Measurements from ENCODE around the gene USP53. TPM values are rescaled to one million over a fixed set of nuclear protein-coding genes. Genes with fewer than 3 reads are reported as not detected.
"Not testable (repeated sequence)": the region's sequence is repeated elsewhere in the genome, so short reads cannot be mapped to it uniquely, and the experiment has no call there.

The USP53 gene
- total RNA-seq, 1 donor from 2014 or later, result 34.7 TPM

- intact Hi-C loops (cut with DNase I), result loop anchor here (10.0 kb wide), 1 partner anchor 324 kb away; the partner anchor contains the start of gene PDE5A
- peak; percentile 97 for ATAC-seq (ENCODE audit: poor library complexity)
- peak; percentile 98 for DNase-seq
Measured at GRCh38 chr4:119300101-119300978, 87.8 kb downstream of the USP53 start.

- ATAC-seq (ENCODE audit: poor library complexity), result no peak
- intact Hi-C loops (cut with DNase I), result loop anchor here (10.0 kb wide), 1 partner anchor 323 kb away; the partner anchor contains the start of gene PDE5A
Measured at GRCh38 chr4:119302073-119302832, 89.7 kb downstream of the USP53 start.

GRCh38 chr4:119303587-119304305 is 91.2 kb downstream of the USP53 start:
- DNase-seq, result no peak
- intact Hi-C loops (cut with DNase I), result loop anchor here (10.0 kb wide), 1 partner anchor 321 kb away; the partner anchor contains the start of gene PDE5A
- ATAC-seq (ENCODE audit: poor library complexity), result no peak

More at GRCh38 chr4:119302073-119302832, 89.7 kb downstream of the USP53 start:
- no peak for DNase-seq

- no peak for ATAC-seq (ENCODE audit: poor library complexity)
- intact Hi-C loops (cut with DNase I), result loop anchor here (10.0 kb wide), 1 partner anchor 320 kb away; the partner anchor contains the start of gene PDE5A
- no peak for DNase-seq
Measured at GRCh38 chr4:119304431-119304830, 91.9 kb downstream of the USP53 start.

GRCh38 chr4:119307606-119308005 is 95.1 kb downstream of the USP53 start:
- no peak for ATAC-seq (ENCODE audit: poor library complexity)
- no peak for DNase-seq
- intact Hi-C loops (cut with DNase I), result loop anchor here (10.0 kb wide), 1 partner anchor 317 kb away; the partner anchor contains the start of gene PDE5A

- DNase-seq, result no peak
- intact Hi-C loops (cut with DNase I), result loop anchor here (5.0 to 10.0 kb wide), 2 partner anchors 184 to 741 kb away; no protein-coding TSS in a partner anchor
- no peak for ATAC-seq (ENCODE audit: poor library complexity)
Measured at GRCh38 chr4:119310826-119311225, 98.3 kb downstream of the USP53 start.

- ATAC-seq (ENCODE audit: poor library complexity) (no peak), DNase-seq (no peak)
- intact Hi-C loops (cut with DNase I), result loop anchor here (5.0 to 10.0 kb wide), 2 partner anchors 182 to 739 kb away; no protein-coding TSS in a partner anchor
Measured at GRCh38 chr4:119313237-119313636, 100.7 kb downstream of the USP53 start.

- ATAC-seq (ENCODE audit: poor library complexity) (peak; percentile 88), DNase-seq (no peak)
- intact Hi-C loops (cut with DNase I), result loop anchor here (5.0 to 10.0 kb wide), 2 partner anchors 180 to 738 kb away; no protein-coding TSS in a partner anchor
Measured at GRCh38 chr4:119314356-119314755, 101.8 kb downstream of the USP53 start.

GRCh38 chr4:119315036-119315435 is 102.5 kb downstream of the USP53 start:
- no peak for ATAC-seq (ENCODE audit: poor library complexity)
- DNase-seq, result no peak
- intact Hi-C loops (cut with DNase I), result loop anchor here (10.0 kb wide), 1 partner anchor 180 kb away; no protein-coding TSS in a partner anchor

- intact Hi-C loops (cut with DNase I), result loop anchor here (10.0 kb wide), 1 partner anchor 177 kb away; no protein-coding TSS in a partner anchor
- DNase-seq (no peak), ATAC-seq (ENCODE audit: poor library complexity) (no peak)
Measured at GRCh38 chr4:119317990-119318389, 105.5 kb downstream of the USP53 start.

GRCh38 chr4:119321921-119322687 is 109.6 kb downstream of the USP53 start, which contains the start of gene FABP2:
FABP2 (minus strand) TSS chr4:119322138; CDS start chr4:119322102, 36 bp downstream.
- intact Hi-C loops (cut with DNase I), result no loop called here
- DNase-seq, result no peak
- no peak for ATAC-seq (ENCODE audit: poor library complexity)

- intact Hi-C loops (cut with DNase I), result no loop called here
- ATAC-seq (ENCODE audit: poor library complexity) (no peak), DNase-seq (no peak)
Measured at GRCh38 chr4:119328695-119329094, 116.2 kb downstream of the USP53 start.

- ATAC-seq (ENCODE audit: poor library complexity) (peak; percentile 76), DNase-seq (no peak)
- intact Hi-C loops (cut with DNase I), result no loop called here
Measured at GRCh38 chr4:119329835-119330620, 117.5 kb downstream of the USP53 start.

- intact Hi-C loops (cut with DNase I); DNase-seq; ATAC-seq (ENCODE audit: poor library complexity): not testable (repeated sequence)
Measured at GRCh38 chr4:119336332-119336979, 123.9 kb downstream of the USP53 start.

GRCh38 chr4:119337010-119337409 is 124.5 kb downstream of the USP53 start:
- intact Hi-C loops (cut with DNase I), result no loop called here
- DNase-seq (no peak), ATAC-seq (ENCODE audit: poor library complexity) (peak; percentile 75)

GRCh38 chr4:119339895-119340294 is 127.4 kb downstream of the USP53 start:
- ATAC-seq (ENCODE audit: poor library complexity); DNase-seq; intact Hi-C loops (cut with DNase I): not testable (repeated sequence)
